Measurements from ENCODE around the gene SEMA4F.
A peak's percentile ranks its signal among the peaks of the same experiment; 100 is the strongest.

SEMA4F gene

DNA sequence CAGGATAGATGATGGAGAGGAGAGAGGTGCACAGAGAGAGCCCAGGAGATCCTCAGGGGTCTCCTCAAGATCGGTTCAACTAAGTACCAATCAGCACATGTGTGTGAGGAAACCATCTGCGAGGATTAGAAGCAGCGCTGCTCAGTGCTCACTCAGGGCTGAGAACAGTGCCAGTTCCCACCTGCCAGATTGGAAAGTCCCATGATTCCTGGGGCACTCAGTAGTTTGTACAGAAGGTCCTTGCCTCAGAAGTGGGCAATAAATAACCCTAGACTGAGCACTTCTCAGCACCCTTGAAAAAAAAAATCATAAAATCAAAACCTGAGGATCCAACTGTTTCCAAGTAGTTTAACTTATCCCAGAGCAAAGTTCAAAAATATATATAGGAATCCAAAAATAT is 53.8 kb downstream of the SEMA4F start:
- Histone ChIP-seq H3K4me3 (ENCODE audit: low read depth, low read length) (no peak overlapping the region), H3K36me3 (replicated peaks) (no peaks in the 10 kb centered on the region), H3K27me3 (replicated peaks) (no peaks in the 10 kb centered on the region), H3K27ac (no peak overlapping the region)
- no peak for DNase-seq
- no peak for TF ChIP-seq CTCF (IDR thresholded peaks at IDR 0.05; ENCODE audit: low read depth, low read length, missing control alignments)
- in situ Hi-C loops (cut with HindIII; ENCODE audit: low pct_ligation_motif_present, low sequenced_read_pairs), result no loop called here

- no peak for TF ChIP-seq CTCF (IDR thresholded peaks at IDR 0.05; ENCODE audit: low read depth, low read length, missing control alignments)
- in situ Hi-C loops (cut with HindIII; ENCODE audit: low pct_ligation_motif_present, low sequenced_read_pairs), result no loop called here
- Histone ChIP-seq H3K27ac (no peak overlapping the region), H3K4me3 (ENCODE audit: low read depth, low read length) (no peak overlapping the region), H3K36me3 (replicated peaks) (no peaks in the 10 kb centered on the region), H3K27me3 (replicated peaks) (no peaks in the 10 kb centered on the region)
- DNase-seq, result no peak
These were observed 54.2 kb downstream of the SEMA4F start for GRCh38 chr2:74708296-74708695.

- TF ChIP-seq CTCF (IDR thresholded peaks at IDR 0.05; ENCODE audit: low read depth, low read length, missing control alignments), result no peak
- H3K4me3 ChIP-seq (ENCODE audit: low read depth, low read length), result no peak overlapping the region
- in situ Hi-C loops (cut with HindIII; ENCODE audit: low pct_ligation_motif_present, low sequenced_read_pairs), result no loop called here
- peak; percentile 10 for DNase-seq
- no peak overlapping the region for H3K27ac ChIP-seq
- H3K27me3 ChIP-seq (replicated peaks), result no peaks in the 10 kb centered on the region
- H3K36me3 ChIP-seq (replicated peaks), result no peaks in the 10 kb centered on the region
These were observed 54.8 kb downstream of the SEMA4F start for GRCh38 chr2:74708883-74709282.

- DNase-seq, result no peak
- in situ Hi-C loops (cut with HindIII; ENCODE audit: low pct_ligation_motif_present, low sequenced_read_pairs), result no loop called here
These were observed 58.4 kb downstream of the SEMA4F start for GRCh38 chr2:74712223-74713053.

GRCh38 chr2:74714691-74715080 is 60.6 kb downstream of the SEMA4F start:
- no peak overlapping the region for H3K4me3 ChIP-seq (ENCODE audit: low read depth, low read length)
- no peaks in the 10 kb centered on the region for H3K36me3 ChIP-seq (replicated peaks)
- no peaks in the 10 kb centered on the region for H3K27me3 ChIP-seq (replicated peaks)
- no peak for TF ChIP-seq CTCF (IDR thresholded peaks at IDR 0.05; ENCODE audit: low read depth, low read length, missing control alignments)
- in situ Hi-C loops (cut with HindIII; ENCODE audit: low pct_ligation_motif_present, low sequenced_read_pairs), result no loop called here
- DNase-seq, result no peak
- H3K27ac ChIP-seq, result no peak overlapping the region

More at GRCh38 chr2:74712223-74713053, 58.4 kb downstream of the SEMA4F start:
- no peak for TF ChIP-seq CTCF (IDR thresholded peaks at IDR 0.05; ENCODE audit: low read depth, low read length, missing control alignments)
- Histone ChIP-seq H3K4me3 (ENCODE audit: low read depth, low read length) (no peak overlapping the region), H3K27me3 (replicated peaks) (no peaks in the 10 kb centered on the region), H3K27ac (no peak overlapping the region), H3K36me3 (replicated peaks) (no peaks in the 10 kb centered on the region)
